Sigmoid colon (tissue), 4 donors: Measurements from ENCODE around the gene RMND5A.

Experiments used
- EP300 ChIP-seq, 4 donors: sonication (generic); formaldehyde crosslinking; IDR thresholded peaks; one replicate each; pipeline ENCODE4 v1.6.1; 2017; ENCODE audit warnings: antibody characterized with exemption in 4 of 4
- POLR2A ChIP-seq, 2 donors: fragments of 450-650 bp; IDR thresholded peaks; one replicate each; pipeline ENCODE4 v1.6.1; 2016; ENCODE audit warnings: antibody characterized with exemption in 2 of 2, mild to moderate bottlenecking in 2 of 2, moderate library complexity in 2 of 2
- POLR2AphosphoS5 ChIP-seq, 4 donors: sonication (generic); formaldehyde crosslinking; IDR thresholded peaks; one replicate each; pipeline ENCODE4 v1.6.1; 2017; ENCODE audit warnings: antibody characterized with exemption in 4 of 4
- TF ChIP-seq, protein P1 (sequence below), 4 experiments: fragments of 450-650 bp in 3 of 4; fragments of 200-600 bp in 1 of 4; IDR thresholded peaks; one replicate each; pipeline ENCODE4 v1.5.1; 2016 to 2019; ENCODE audit warnings: antibody characterized with exemption in 4 of 4, mild to moderate bottlenecking in 3 of 4, moderate library complexity in 2 of 4

DNA sequence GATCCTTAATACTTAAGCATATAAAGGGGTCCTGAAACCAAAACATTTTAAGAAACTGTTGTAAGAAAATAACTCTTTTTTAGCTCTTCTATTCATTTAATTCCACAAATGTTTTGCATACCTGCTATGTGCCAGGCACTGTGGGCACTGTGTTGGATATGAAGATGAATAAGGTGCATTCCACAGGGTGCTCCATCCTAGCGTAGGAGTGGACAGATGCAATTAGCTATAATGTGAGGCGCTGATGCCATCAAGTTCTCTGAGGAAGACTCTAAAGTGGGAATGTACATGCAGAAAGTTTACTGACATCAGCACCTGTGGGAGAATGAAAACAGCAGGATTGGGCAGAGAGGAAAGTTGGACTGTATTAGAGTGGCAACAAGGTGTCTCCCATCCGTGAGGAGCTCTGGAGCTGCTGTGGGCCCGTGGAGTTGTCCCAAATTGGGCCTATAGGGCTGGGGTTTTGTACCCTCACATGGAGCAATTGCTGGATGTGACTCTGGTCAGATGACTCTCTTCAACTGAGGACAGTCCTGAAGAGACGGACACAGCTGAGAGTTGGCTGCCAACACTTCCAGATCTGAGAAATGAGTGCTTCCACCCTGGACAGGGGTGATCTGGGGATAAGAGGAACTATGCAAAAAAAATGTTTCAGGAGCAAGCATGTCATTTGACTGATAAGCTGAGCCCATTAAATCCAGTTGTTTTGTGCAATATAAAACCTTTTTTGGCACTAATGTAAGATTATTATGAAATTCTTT lies 48.3 kb downstream of the RMND5A start:
- no peak for TF ChIP-seq POLR2A (IDR thresholded peaks at IDR 0.05)
- TF ChIP-seq, protein P1, sequence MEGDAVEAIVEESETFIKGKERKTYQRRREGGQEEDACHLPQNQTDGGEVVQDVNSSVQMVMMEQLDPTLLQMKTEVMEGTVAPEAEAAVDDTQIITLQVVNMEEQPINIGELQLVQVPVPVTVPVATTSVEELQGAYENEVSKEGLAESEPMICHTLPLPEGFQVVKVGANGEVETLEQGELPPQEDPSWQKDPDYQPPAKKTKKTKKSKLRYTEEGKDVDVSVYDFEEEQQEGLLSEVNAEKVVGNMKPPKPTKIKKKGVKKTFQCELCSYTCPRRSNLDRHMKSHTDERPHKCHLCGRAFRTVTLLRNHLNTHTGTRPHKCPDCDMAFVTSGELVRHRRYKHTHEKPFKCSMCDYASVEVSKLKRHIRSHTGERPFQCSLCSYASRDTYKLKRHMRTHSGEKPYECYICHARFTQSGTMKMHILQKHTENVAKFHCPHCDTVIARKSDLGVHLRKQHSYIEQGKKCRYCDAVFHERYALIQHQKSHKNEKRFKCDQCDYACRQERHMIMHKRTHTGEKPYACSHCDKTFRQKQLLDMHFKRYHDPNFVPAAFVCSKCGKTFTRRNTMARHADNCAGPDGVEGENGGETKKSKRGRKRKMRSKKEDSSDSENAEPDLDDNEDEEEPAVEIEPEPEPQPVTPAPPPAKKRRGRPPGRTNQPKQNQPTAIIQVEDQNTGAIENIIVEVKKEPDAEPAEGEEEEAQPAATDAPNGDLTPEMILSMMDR (IDR thresholded peaks at IDR 0.05) = no peak
- no peak for TF ChIP-seq POLR2AphosphoS5 (IDR thresholded peaks at IDR 0.05)
- TF ChIP-seq EP300 (IDR thresholded peaks at IDR 0.05) = no peak
